ENCODE data around the gene HPN. TPM values are rescaled to one million over a fixed set of nuclear protein-coding genes. Genes with fewer than 3 reads are reported as not detected.

The HPN gene
- total and polyA plus RNA-seq, 2 of the 13 experiments (the other 11 are each of a cell fraction or from before 2014, with no cell fraction given), result 46.7 to 261 TPM

- TF ChIP-seq TRAFD1 (CRISPR knock-in tag; IDR thresholded peaks at IDR 0.05; ENCODE audit: borderline replicate concordance) (no peak), NFE2 (CRISPR knock-in tag; IDR thresholded peaks at IDR 0.05) (no peak), DR1 (CRISPR knock-in tag; IDR thresholded peaks at IDR 0.05) (no peak), NONO (IDR thresholded peaks at IDR 0.05) (no peak), NONO (CRISPR knock-in tag; conservative IDR thresholded peaks at IDR 0.05) (peak; percentile 43; the same call in 1 of the 2 replicates), MLXIP (CRISPR knock-in tag; IDR thresholded peaks at IDR 0.05; ENCODE audit: borderline replicate concordance) (peak; percentile 77; the same call in 1 of the 2 replicates), MAFG (CRISPR knock-in tag; IDR thresholded peaks at IDR 0.05) (no peak), CBX1 (IDR thresholded peaks at IDR 0.05; ENCODE audit: low read depth) (no peak), CTCF (CRISPR knock-in tag; IDR thresholded peaks at IDR 0.05) (no peak), GATAD1 (CRISPR knock-in tag; IDR thresholded peaks at IDR 0.05) (no peak), ZNF768 (CRISPR knock-in tag; IDR thresholded peaks at IDR 0.05) (peak; percentile 43; the same call in 1 of the 2 replicates), HOMEZ (CRISPR knock-in tag; IDR thresholded peaks at IDR 0.05; ENCODE audit: low read depth) (0 out of 2 replicates have a peak, but pooled peaks have one; percentile 28), GABPA (IDR thresholded peaks at IDR 0.05; ENCODE audit: low read depth, low read length) (no peak), GABPA (CRISPR knock-in tag; IDR thresholded peaks at IDR 0.05; ENCODE audit: low read depth) (no peak), TEF (CRISPR knock-in tag; IDR thresholded peaks at IDR 0.05) (no peak), HIVEP1 (CRISPR knock-in tag; IDR thresholded peaks at IDR 0.05) (peak; percentile 7; the same call in 1 of the 2 replicates), KAT8 (CRISPR knock-in tag; IDR thresholded peaks at IDR 0.05) (peak; percentile 23; the same call in 1 of the 2 replicates), ZNF800 (CRISPR knock-in tag; IDR thresholded peaks at IDR 0.05) (no peak), ZNF883 (CRISPR knock-in tag; IDR thresholded peaks at IDR 0.05; ENCODE audit: not compliant biosample characterization) (no peak), ZBTB7B (CRISPR knock-in tag; IDR thresholded peaks at IDR 0.05) (peak; percentile 78; the same call in 1 of the 2 replicates)
Observed at GRCh38 chr19:35042056-35042730, 672 bp downstream of the HPN start (continued).
